CD4-positive, CD25-positive, alpha-beta regulatory T cell (primary cell): Measurements from ENCODE around the gene MAS1. TPM values are rescaled to one million over a fixed set of nuclear protein-coding genes. Genes with fewer than 3 reads are reported as not detected.

Source experiments
- ATAC-seq, 2 donors: fragments of 150-1000 bp; cut with Tn5 transposase; one replicate each; pipeline ENCODE4 v1.10.0; 2021; ENCODE audit warnings: low read depth in 2 of 2, moderate number of reproducible peaks in 2 of 2, moderate library complexity in 1 of 2
- DNase-seq, 3 donors: peaks; one replicate each; pipeline versions ENCODE4 v3.0.0 to v3.0.0-alpha.2; 2012 to 2022; ENCODE audit warnings: mixed read lengths in 1 of 3
- H3K27ac ChIP-seq: one replicate; pipeline ENCODE4 v1.7.0; 2013; ENCODE audit warnings: mild to moderate bottlenecking, low read length; ENCODE audit not compliant: insufficient read depth, poor library complexity, severe bottlenecking
- H3K27me3 ChIP-seq: one replicate; pipeline ENCODE4 v1.7.0; 2013; ENCODE audit warnings: low read length; ENCODE audit not compliant: control insufficient read depth, insufficient read depth
- H3K36me3 ChIP-seq: one replicate; pipeline ENCODE4 v1.7.0; 2013; ENCODE audit warnings: mild to moderate bottlenecking, low read length, moderate library complexity; ENCODE audit not compliant: control insufficient read depth, insufficient read depth
- H3K4me1 ChIP-seq: 2 replicates; pipeline ENCODE4 v1.7.0; 2013; ENCODE audit warnings: mild to moderate bottlenecking, low read length; ENCODE audit not compliant: insufficient read depth, control insufficient read depth, poor library complexity, severe bottlenecking
- H3K4me3 ChIP-seq: one replicate; pipeline ENCODE4 v1.7.0; 2013; ENCODE audit warnings: low read depth, mild to moderate bottlenecking, low read length, moderate library complexity
- H3K9me3 ChIP-seq, 2 experiments: 1 replicate in 1 of 2; 2 replicates in 1 of 2; pipeline ENCODE4 v1.7.0; 2013; ENCODE audit warnings: low read length in 2 of 2, mild to moderate bottlenecking in 1 of 2, moderate library complexity in 1 of 2; ENCODE audit not compliant: control insufficient read depth in 2 of 2
- H3K27ac Mint-ChIP-seq, 3 donors: one replicate each; pipeline ENCODE4 v1.8.0; 2020 to 2022; ENCODE audit warnings: mild to moderate bottlenecking in 3 of 3, mixed read lengths in 3 of 3, moderate library complexity in 2 of 3
- H3K27me3 Mint-ChIP-seq: one replicate; pipeline ENCODE4 v1.8.0; 2022; ENCODE audit warnings: mild to moderate bottlenecking, mixed read lengths
- H3K36me3 Mint-ChIP-seq: one replicate; pipeline ENCODE4 v1.8.0; 2020; ENCODE audit warnings: mixed read lengths
- H3K4me1 Mint-ChIP-seq, 4 donors: one replicate each; pipeline ENCODE4 v1.8.0; 2020 to 2022; ENCODE audit warnings: mixed read lengths in 4 of 4, mild to moderate bottlenecking in 1 of 4
- H3K4me3 Mint-ChIP-seq, 4 donors: one replicate each; pipeline ENCODE4 v1.8.0; 2020 to 2022; ENCODE audit warnings: mild to moderate bottlenecking in 4 of 4, mixed read lengths in 4 of 4, moderate library complexity in 3 of 4
- H3K9me3 Mint-ChIP-seq, 7 donors: one replicate each; pipeline ENCODE4 v1.8.0; 2020 to 2022; ENCODE audit warnings: mixed read lengths in 7 of 7, mild to moderate bottlenecking in 3 of 7, moderate library complexity in 2 of 7
- polyA plus RNA-seq, 4 donors: library from polyadenylated mRNA; unstranded; fragments of 300-500 nt; fragmentation: Illumina TruSeq; gene quantifications; one replicate each; pipeline ENCODE4 v1.2.3, GENCODE V29; 2021
- total RNA-seq: library from RNA; stranded (reverse); gene quantifications from one replicate; pipeline ENCODE4 v1.2.3, GENCODE V29; 2022

Gene MAS1
- total and polyA plus RNA-seq, 5 donors from 2014 or later, result not detected

DNA sequence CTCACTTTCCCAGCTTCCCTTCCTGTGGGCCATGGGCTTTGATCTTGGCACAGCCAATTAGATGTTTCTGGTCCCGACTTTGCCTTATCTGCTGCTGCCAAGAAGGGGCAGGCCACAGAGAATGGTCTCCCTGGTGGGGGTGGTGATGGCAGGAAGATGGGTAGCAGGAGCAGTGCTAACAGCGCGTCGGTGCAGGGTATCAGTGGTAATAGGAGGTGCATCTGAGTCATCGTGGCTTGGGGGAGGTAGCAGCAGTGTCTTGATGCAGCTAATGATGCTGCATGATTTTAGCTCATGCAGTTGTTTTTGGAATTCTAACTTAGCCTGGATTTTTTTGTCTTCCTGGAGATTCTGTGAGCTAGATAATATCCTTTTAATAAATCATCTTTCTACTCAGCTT is 18.9 kb upstream of the MAS1 start:
- H3K9me3 ChIP-seq, result no peaks in the 10 kb centered on the region
- H3K36me3 Mint-ChIP-seq, result no peaks in the 10 kb centered on the region
- no peak overlapping the region for H3K27ac Mint-ChIP-seq
- no peak overlapping the region for H3K4me3 ChIP-seq
- DNase-seq, result peak in 1 of 3 donors; percentile 4
- peaks cover 0 to 2% (median 2%) of the 10 kb centered on the region in 7 donors for H3K9me3 Mint-ChIP-seq
- H3K4me3 Mint-ChIP-seq, result no peak overlapping the region
- H3K27me3 Mint-ChIP-seq, result peaks cover 5% of the 10 kb centered on the region
- no peaks in the 10 kb centered on the region for H3K4me1 Mint-ChIP-seq
- H3K36me3 ChIP-seq, result no peaks in the 10 kb centered on the region
- H3K4me1 ChIP-seq, result no peaks in the 10 kb centered on the region
- no peak for ATAC-seq
- H3K27me3 ChIP-seq, result no peaks in the 10 kb centered on the region
- no peak overlapping the region for H3K27ac ChIP-seq

DNA sequence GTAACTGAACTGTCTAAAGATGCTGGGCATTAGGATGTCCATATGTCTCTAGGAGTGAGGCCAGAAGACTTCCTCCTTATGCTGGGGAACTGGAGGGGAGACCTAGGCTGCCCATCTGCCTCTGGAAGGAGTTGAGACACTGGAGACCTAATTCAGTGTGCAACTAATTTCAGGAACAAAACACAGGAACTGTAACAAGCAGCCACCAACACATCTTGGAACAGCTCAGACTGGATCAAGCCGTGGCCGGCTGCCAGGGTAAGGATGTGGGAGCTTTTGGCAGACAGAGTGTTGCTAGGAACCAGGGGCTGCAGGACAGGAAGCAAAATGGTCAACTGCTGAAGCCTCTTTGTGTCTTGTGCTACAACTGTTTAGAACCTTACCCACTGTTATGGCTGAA is 16.4 kb upstream of the MAS1 start:
- Histone ChIP-seq H3K4me3 (no peak overlapping the region), H3K4me1 (no peaks in the 10 kb centered on the region), H3K9me3 (no peaks in the 10 kb centered on the region), H3K27me3 (no peaks in the 10 kb centered on the region), H3K27ac (no peak overlapping the region), H3K36me3 (no peaks in the 10 kb centered on the region)
- Mint-ChIP-seq H3K27ac (no peak overlapping the region), H3K4me1 (no peaks in the 10 kb centered on the region), H3K9me3 (peaks cover 0 to 1% (median 0%) of the 10 kb centered on the region in 7 donors), H3K27me3 (peaks cover 5% of the 10 kb centered on the region), H3K36me3 (no peaks in the 10 kb centered on the region), H3K4me3 (no peak overlapping the region)
- ATAC-seq (no peak), DNase-seq (no peak)

DNA sequence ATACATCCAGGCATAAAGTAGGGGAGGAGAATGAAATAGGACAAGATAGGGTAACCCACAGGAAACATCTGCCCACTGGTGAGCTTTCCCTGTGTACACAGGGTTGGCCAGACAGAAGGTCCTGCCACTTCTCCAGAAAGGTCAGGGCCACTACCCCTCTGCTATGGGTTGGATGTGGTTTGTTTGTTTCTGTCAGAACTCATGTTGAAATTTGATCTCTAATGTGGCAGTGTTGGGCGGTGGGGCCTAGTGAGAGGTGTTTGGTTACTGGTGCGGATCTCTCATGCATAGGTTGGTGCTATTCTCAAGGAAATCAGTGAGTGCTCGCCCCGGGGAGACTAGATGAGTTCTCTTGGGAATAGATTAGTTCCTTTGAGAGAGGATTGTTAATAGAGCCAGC is 15.6 kb upstream of the MAS1 start:
- no peak overlapping the region for H3K27ac ChIP-seq
- DNase-seq (no peak), ATAC-seq (no peak)
- no peaks in the 10 kb centered on the region for H3K4me1 Mint-ChIP-seq
- H3K27me3 ChIP-seq, result no peaks in the 10 kb centered on the region
- no peak overlapping the region for H3K4me3 ChIP-seq
- no peaks in the 10 kb centered on the region for H3K4me1 ChIP-seq
- peaks cover 5% of the 10 kb centered on the region for H3K27me3 Mint-ChIP-seq
- no peak overlapping the region for H3K27ac Mint-ChIP-seq
- no peaks in the 10 kb centered on the region for H3K36me3 Mint-ChIP-seq
- no peak overlapping the region for H3K4me3 Mint-ChIP-seq
- H3K9me3 Mint-ChIP-seq, result peaks cover 0 to 1% (median 0%) of the 10 kb centered on the region in 7 donors
- no peaks in the 10 kb centered on the region for H3K9me3 ChIP-seq
- no peaks in the 10 kb centered on the region for H3K36me3 ChIP-seq

DNA sequence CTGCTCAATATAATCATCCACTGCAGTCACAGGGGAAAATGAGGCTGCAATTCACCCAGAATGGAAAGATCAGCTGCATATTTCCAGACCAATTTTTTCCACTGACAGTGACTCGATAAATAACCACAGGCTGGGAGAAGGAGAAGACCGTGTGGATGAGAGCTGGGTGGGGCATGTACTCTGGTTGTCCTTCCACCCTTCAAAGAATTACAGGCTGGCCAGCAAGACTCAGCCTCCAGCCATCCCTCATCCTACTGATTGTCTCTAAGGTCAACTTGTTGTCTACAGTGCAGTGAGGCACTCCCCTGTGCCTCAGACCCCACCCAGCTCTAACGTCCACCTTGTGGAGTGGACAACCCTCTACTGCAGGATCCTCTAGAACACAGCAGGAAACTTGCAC is 14.5 kb upstream of the MAS1 start:
- H3K36me3 ChIP-seq, result no peaks in the 10 kb centered on the region
- peaks cover 0 to 1% (median 0%) of the 10 kb centered on the region in 7 donors for H3K9me3 Mint-ChIP-seq
- H3K4me3 Mint-ChIP-seq, result no peak overlapping the region
- no peaks in the 10 kb centered on the region for H3K27me3 Mint-ChIP-seq
- no peak overlapping the region for H3K27ac ChIP-seq
- no peak overlapping the region for H3K4me3 ChIP-seq
- ATAC-seq (no peak), DNase-seq (no peak)
- H3K27me3 ChIP-seq, result no peaks in the 10 kb centered on the region
- H3K36me3 Mint-ChIP-seq, result no peaks in the 10 kb centered on the region
- H3K4me1 Mint-ChIP-seq, result no peaks in the 10 kb centered on the region
- no peaks in the 10 kb centered on the region for H3K4me1 ChIP-seq
- H3K27ac Mint-ChIP-seq, result peak overlapping the region in 1 of 3 donors; percentile 29
- H3K9me3 ChIP-seq, result no peaks in the 10 kb centered on the region

DNA sequence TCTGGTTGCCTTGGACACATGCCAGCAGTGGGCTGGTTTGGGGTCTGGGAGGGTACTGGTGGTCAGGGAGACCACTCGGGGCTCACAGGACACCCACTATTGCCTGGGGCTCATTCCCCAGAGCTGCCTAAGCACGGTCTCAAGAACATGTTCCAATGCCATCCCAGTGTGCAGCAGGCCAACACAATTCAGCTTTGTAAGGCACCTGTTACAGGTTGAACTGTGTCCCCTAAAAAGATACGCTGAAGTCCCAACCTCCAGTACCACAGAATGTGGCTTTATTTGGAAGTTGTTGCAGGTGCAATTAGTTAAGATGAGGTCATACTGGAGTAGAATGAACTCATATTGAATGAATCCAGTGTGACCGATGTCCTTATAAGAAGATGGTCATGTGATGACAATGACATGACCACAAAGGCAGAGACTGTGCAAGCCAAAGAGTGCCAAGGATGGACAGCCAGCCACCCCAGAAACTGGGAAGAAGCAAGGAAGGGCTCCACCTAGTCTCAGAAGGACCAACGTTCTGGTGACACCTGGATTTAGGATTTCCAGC is 13.5 kb upstream of the MAS1 start:
- H3K36me3 Mint-ChIP-seq, result no peaks in the 10 kb centered on the region
- H3K27ac Mint-ChIP-seq, result no peak overlapping the region
- no peaks in the 10 kb centered on the region for H3K4me1 ChIP-seq

DNA sequence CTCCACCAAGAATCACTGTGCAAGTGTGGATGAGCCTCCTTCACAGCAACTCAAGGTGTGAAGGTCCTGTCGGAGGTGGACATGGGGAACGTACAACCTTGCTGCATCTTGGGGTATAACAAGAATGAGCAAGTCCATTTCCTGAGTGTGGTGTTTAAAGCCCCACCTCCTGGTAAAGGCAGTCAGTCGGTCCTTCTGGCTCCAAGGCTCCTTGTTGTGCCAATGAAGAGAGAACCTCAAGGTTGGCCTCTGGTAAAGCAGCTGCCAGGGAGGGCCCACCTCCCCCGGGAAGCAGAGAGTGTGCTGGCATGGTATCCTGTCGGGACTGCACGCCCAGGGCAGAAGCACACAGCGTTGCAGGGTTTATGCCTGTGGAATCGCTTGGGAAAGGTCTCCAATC is 12.4 kb upstream of the MAS1 start:
- no peaks in the 10 kb centered on the region for H3K36me3 Mint-ChIP-seq
- H3K4me3 Mint-ChIP-seq, result no peak overlapping the region
- no peaks in the 10 kb centered on the region for H3K9me3 ChIP-seq
- no peaks in the 10 kb centered on the region for H3K36me3 ChIP-seq
- H3K27ac ChIP-seq, result no peak overlapping the region
- peaks cover 0 to 1% (median 0%) of the 10 kb centered on the region in 7 donors for H3K9me3 Mint-ChIP-seq
- ATAC-seq, result no peak
- H3K4me3 ChIP-seq, result no peak overlapping the region
- no peaks in the 10 kb centered on the region for H3K27me3 Mint-ChIP-seq
- no peaks in the 10 kb centered on the region for H3K4me1 Mint-ChIP-seq
- H3K4me1 ChIP-seq, result no peaks in the 10 kb centered on the region
- DNase-seq, result no peak
- H3K27ac Mint-ChIP-seq, result no peak overlapping the region
- H3K27me3 ChIP-seq, result no peaks in the 10 kb centered on the region

More for the DNA sequence above, 13.5 kb upstream of the MAS1 start:
- no peaks in the 10 kb centered on the region for H3K27me3 ChIP-seq
- Mint-ChIP-seq H3K9me3 (peaks cover 0 to 1% (median 0%) of the 10 kb centered on the region in 7 donors), H3K27me3 (no peaks in the 10 kb centered on the region), H3K4me1 (no peaks in the 10 kb centered on the region), H3K4me3 (no peak overlapping the region)
- no peak overlapping the region for H3K4me3 ChIP-seq
- H3K27ac ChIP-seq, result no peak overlapping the region
- H3K9me3 ChIP-seq, result no peaks in the 10 kb centered on the region
- ATAC-seq (no peak), DNase-seq (no peak)
- H3K36me3 ChIP-seq, result no peaks in the 10 kb centered on the region

DNA sequence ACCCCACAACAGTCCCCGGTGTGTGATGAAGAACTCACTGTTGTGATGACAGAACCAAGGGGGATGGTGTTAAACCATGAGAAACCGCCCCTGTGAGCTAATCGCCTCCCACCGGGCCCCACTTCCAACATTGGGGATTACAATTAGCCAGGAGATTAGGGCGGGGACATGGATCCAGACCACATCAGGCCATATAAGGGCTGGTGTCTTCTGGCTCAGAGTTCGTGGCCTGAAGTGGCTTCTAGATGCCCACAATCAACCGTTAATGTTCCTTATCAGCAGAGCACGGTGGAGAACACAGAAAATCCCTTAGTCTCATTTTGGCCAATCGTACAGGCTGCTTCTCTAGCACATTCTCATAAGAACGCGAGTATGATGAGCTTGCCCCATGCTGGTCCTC is 10.9 kb upstream of the MAS1 start:
- Mint-ChIP-seq H3K27me3 (no peaks in the 10 kb centered on the region), H3K27ac (no peak overlapping the region), H3K4me3 (no peak overlapping the region), H3K9me3 (peaks cover 0 to 1% (median 0%) of the 10 kb centered on the region in 7 donors), H3K36me3 (no peaks in the 10 kb centered on the region), H3K4me1 (no peaks in the 10 kb centered on the region)
- no peak overlapping the region for H3K27ac ChIP-seq
- H3K9me3 ChIP-seq, result no peaks in the 10 kb centered on the region
- no peaks in the 10 kb centered on the region for H3K36me3 ChIP-seq
- H3K27me3 ChIP-seq, result no peaks in the 10 kb centered on the region
- H3K4me1 ChIP-seq, result no peaks in the 10 kb centered on the region
- ATAC-seq, result no peak
- DNase-seq, result no peak
- H3K4me3 ChIP-seq, result no peak overlapping the region

DNA sequence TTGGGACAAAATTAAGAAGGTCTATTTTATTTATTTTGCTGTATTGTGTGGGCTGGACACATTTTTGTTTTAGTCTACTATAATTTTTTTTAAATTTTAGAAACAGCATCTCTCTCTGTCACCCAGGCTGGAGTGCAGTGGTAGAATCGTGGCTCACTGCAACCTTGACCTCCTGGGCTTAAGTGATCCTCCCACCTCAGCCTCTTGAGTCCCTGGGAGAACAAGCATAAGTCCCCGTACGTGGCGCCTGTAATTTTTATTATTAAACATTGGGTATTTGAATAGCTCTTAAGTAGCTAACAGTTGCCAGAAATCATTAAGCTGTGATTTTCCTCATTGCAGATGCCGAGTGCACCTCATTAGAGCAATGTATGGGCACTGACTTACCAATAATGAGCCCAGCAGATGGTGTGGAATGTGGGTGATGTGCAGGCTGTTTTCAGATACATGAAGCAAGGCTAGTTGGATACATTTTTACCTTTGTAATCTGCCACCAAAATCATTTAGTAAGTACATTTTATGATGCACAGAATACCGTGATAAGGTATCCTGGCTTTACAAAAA is 10.3 kb upstream of the MAS1 start:
- no peaks in the 10 kb centered on the region for H3K4me1 ChIP-seq
- H3K36me3 ChIP-seq, result no peaks in the 10 kb centered on the region
- H3K4me1 Mint-ChIP-seq, result no peaks in the 10 kb centered on the region
- H3K4me3 ChIP-seq, result no peak overlapping the region
- ATAC-seq, result no peak
- no peak overlapping the region for H3K27ac Mint-ChIP-seq
- H3K36me3 Mint-ChIP-seq, result no peaks in the 10 kb centered on the region
- H3K4me3 Mint-ChIP-seq, result no peak overlapping the region
- no peak overlapping the region for H3K27ac ChIP-seq
- H3K9me3 Mint-ChIP-seq, result peaks cover 0 to 1% (median 0%) of the 10 kb centered on the region in 7 donors
- no peak for DNase-seq
- H3K27me3 Mint-ChIP-seq, result no peaks in the 10 kb centered on the region
- no peaks in the 10 kb centered on the region for H3K9me3 ChIP-seq
- no peaks in the 10 kb centered on the region for H3K27me3 ChIP-seq
